BLaER1 (cell line): ENCODE measurements around the gene IFI16.
A peak's percentile ranks its signal among the peaks of the same experiment; 100 is the strongest.

Experiments used
- H3K27ac ChIP-seq: shearing (Covaris generic); formaldehyde crosslinking; 2 replicates; pipeline ENCODE4 v1.8.1; 2022
- H3K27me3 ChIP-seq: shearing (Covaris generic); formaldehyde crosslinking; 2 replicates; pipeline ENCODE4 v1.8.1; 2022
- H3K36me3 ChIP-seq: shearing (Covaris generic); formaldehyde crosslinking; 2 replicates; pipeline ENCODE4 v1.8.1; 2022
- H3K4me1 ChIP-seq: shearing (Covaris generic); formaldehyde crosslinking; 2 replicates; pipeline ENCODE4 v1.8.1; 2022
- H3K4me2 ChIP-seq: shearing (Covaris generic); formaldehyde crosslinking; 2 replicates; pipeline ENCODE4 v1.8.1; 2022
- H3K4me3 ChIP-seq: shearing (Covaris generic); formaldehyde crosslinking; 2 replicates; pipeline ENCODE4 v1.8.1; 2022
- H3K9ac ChIP-seq: shearing (Covaris generic); formaldehyde crosslinking; 2 replicates; pipeline ENCODE4 v1.8.1; 2022
- H3K9me3 ChIP-seq: shearing (Covaris generic); formaldehyde crosslinking; 2 replicates; pipeline ENCODE4 v1.8.1; 2022
- H4K20me1 ChIP-seq: shearing (Covaris generic); formaldehyde crosslinking; 2 replicates; pipeline ENCODE4 v1.8.1; 2022
- Cebpa-rat ChIP-seq: shearing (Covaris generic); IDR thresholded peaks from 2 replicates; pipeline ENCODE4 v1.8.1; 2022

Gene IFI16

DNA sequence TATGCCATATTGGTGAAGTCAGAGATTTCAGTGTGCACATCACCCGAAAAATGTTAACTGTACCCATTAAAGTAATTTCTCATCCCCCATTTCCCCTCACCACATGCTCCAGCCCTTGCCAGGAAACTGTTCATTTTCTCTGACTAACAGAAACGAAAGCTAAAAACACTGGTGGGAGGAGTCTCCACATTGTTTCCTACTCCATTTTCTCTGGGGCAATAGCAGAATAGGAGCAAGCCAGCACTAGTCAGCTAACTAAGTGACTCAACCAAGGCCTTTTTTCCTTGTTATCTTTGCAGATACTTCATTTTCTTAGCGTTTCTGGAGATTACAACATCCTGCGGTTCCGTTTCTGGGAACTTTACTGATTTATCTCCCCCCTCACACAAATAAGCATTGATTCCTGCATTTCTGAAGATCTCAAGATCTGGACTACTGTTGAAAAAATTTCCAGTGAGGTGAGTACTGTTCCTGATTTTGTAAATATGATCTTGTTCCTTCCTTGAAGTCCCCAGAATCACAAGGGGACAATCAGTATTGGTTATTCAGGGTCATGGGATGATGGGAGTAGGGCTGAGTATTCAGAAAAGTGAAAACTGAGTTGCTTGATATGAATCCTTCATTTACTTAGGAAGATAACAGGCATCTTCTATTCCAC lies at the start of gene IFI16:
TSS of gene IFI16 (plus strand) at position 204 of the 658 bp plus-strand sequence. CDS start 4,774 bp downstream, outside the sequence.
- TF ChIP-seq Cebpa-rat = no peak
- peaks cover 55% of the 10 kb centered on the region for H3K4me1 ChIP-seq
- H3K4me3 ChIP-seq = peak within 1 kb of the TSS; percentile 76
- no peaks in the 10 kb centered on the region for H3K27me3 ChIP-seq
- H3K9me3 ChIP-seq = peaks cover 14% of the 10 kb centered on the region
- peak within 1 kb of the TSS; percentile 92 for H3K9ac ChIP-seq
- H4K20me1 ChIP-seq = no peaks in the 10 kb centered on the region
- H3K27ac ChIP-seq = peak within 1 kb of the TSS; percentile 90
- peaks cover 16% of the 10 kb centered on the region for H3K36me3 ChIP-seq
- H3K4me2 ChIP-seq = peak within 1 kb of the TSS; percentile 70

DNA sequence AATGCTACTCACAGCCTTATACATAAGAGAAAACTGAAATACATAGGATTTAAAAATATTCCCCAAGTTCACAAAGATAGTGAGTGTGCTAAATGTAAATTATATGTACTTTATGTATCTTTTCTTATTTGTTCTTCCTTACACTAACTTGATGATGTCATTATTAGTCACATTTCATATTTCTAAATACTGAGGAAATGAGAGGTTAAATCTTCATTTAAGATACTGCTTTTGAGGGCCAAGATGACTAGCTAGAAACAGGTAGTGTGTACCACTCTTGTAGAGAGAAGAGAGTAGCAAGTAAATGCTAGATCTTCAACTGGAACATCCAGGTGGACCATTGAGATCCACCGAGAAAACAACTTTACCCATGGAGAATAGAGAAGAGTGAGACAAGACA lies 48.5 kb upstream of the IFI16 start:
- no peaks in the 10 kb centered on the region for H3K4me1 ChIP-seq
- TF ChIP-seq Cebpa-rat = no peak
- no peak overlapping the region for H3K27ac ChIP-seq
- H3K9ac ChIP-seq = no peak overlapping the region
- no peaks in the 10 kb centered on the region for H4K20me1 ChIP-seq
- H3K4me3 ChIP-seq = no peak overlapping the region
- H3K36me3 ChIP-seq = no peaks in the 10 kb centered on the region
- no peaks in the 10 kb centered on the region for H3K27me3 ChIP-seq
- H3K9me3 ChIP-seq = no peaks in the 10 kb centered on the region
- no peak overlapping the region for H3K4me2 ChIP-seq

DNA sequence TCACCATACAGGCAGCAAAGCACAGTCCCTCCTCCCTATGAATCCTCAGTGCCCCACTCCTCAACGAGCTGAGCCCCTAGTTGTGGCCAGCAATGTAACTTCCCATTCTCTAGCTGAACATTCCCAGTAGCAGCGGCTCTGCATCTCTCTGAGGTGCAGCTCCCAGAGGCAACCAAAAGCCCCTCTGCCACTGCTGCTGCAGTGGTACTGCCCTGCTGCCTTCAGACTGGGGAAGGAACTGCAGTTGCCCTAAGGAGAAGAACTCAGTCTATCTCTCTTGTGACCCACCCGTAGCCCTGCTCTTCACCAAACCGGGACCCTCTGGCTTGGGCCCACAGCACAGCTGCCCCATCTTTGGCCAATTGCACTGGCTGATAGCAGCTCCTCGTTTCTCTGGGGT lies 46.7 kb upstream of the IFI16 start:
- no peak overlapping the region for H3K9ac ChIP-seq
- no peaks in the 10 kb centered on the region for H3K27me3 ChIP-seq

DNA sequence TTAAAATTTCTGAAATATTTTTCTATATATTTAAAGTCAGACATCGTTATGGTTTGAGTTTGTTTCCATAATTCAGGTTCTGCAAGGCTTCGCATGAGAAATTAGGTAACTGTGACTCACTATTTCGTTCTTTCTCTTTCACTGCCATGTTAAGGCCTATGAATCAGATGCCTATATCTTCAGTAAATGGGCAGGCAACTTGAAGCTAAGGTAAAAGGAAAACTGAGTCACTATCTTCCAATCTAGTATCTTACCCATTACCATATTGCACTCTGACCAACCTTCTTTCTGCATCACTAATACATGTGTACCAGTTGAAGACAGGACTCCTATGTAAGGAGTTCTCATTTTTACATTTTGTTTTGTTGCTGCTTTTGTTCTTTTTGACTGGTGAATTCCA lies 40.5 kb upstream of the IFI16 start:
- Histone ChIP-seq H3K4me1 (no peaks in the 10 kb centered on the region), H3K4me3 (no peak overlapping the region), H4K20me1 (no peaks in the 10 kb centered on the region), H3K4me2 (no peak overlapping the region), H3K27ac (no peak overlapping the region), H3K36me3 (no peaks in the 10 kb centered on the region), H3K9me3 (no peaks in the 10 kb centered on the region), H3K27me3 (no peaks in the 10 kb centered on the region), H3K9ac (no peak overlapping the region)
- no peak for TF ChIP-seq Cebpa-rat

More for the DNA sequence above, 46.7 kb upstream of the IFI16 start:
- Histone ChIP-seq H3K4me2 (no peak overlapping the region), H3K36me3 (no peaks in the 10 kb centered on the region), H4K20me1 (no peaks in the 10 kb centered on the region), H3K9me3 (no peaks in the 10 kb centered on the region), H3K4me3 (no peak overlapping the region), H3K4me1 (no peaks in the 10 kb centered on the region), H3K27ac (no peak overlapping the region)
- TF ChIP-seq Cebpa-rat = no peak

DNA sequence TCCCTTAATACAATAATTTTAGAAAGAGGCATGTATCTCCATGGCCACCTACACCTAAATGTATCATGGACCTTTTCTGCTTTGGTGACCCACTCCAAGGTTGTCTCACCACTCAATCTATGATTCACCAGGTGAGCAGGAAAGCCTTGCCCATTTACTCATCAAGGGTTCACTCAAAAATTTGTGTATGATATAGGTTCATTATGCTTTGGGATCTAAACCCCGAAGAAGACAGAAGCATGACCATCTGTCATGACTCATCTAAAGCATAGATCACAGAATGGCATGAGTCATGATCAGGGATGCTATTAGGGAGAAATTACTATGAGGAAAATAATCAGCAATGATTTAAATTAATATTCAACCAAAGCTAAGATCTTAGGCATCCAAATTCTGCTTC lies 39.9 kb upstream of the IFI16 start:
- no peaks in the 10 kb centered on the region for H3K36me3 ChIP-seq
- no peak overlapping the region for H3K27ac ChIP-seq
- H3K9me3 ChIP-seq = no peaks in the 10 kb centered on the region
- TF ChIP-seq Cebpa-rat = no peak
- H4K20me1 ChIP-seq = no peaks in the 10 kb centered on the region
- H3K4me2 ChIP-seq = no peak overlapping the region
- H3K4me1 ChIP-seq = no peaks in the 10 kb centered on the region
- H3K9ac ChIP-seq = no peak overlapping the region
- H3K4me3 ChIP-seq = no peak overlapping the region
- no peaks in the 10 kb centered on the region for H3K27me3 ChIP-seq

DNA sequence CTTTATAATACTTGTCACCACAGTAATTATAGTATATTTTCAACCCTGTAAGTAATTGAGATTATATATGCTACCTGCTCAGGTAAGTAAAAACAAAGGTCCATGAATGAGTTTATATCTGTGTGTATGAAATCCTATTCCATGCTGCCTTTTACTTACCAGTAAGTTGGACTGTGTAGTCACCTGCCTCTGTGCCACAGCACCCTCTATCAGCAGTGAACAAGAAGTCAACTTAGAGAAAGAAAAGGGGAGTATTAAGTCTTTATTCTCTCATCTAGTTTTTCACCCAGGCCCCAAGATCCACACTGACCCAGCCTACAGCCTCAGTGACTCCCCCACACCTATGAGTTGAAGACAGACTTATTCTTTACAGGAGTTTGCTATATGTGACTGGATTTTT lies 36.9 kb upstream of the IFI16 start:
- Histone ChIP-seq H3K4me3 (no peak overlapping the region), H3K9me3 (no peaks in the 10 kb centered on the region), H3K4me1 (no peaks in the 10 kb centered on the region), H3K27ac (no peak overlapping the region), H3K4me2 (no peak overlapping the region), H3K27me3 (no peaks in the 10 kb centered on the region), H4K20me1 (no peaks in the 10 kb centered on the region), H3K36me3 (no peaks in the 10 kb centered on the region), H3K9ac (no peak overlapping the region)
- TF ChIP-seq Cebpa-rat = no peak

DNA sequence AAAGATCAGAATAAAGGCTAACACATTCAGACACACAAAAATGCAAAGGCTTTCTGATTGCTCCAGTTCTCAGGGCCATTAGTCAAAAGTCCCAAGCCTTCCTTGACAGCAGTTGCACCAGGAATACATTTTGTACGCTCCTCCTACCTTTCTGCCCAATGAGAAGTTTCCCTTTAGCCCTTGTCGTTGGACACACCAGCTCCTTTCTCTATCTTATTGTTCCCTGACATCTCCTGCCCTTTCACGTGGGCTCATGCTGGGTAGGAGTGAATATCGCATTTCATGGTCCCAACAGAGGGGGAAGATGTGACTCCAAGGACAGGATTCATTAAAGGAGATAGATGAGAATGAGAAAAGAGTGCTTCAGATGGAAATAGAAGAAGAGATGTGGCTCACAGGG lies 33.5 kb upstream of the IFI16 start:
- Histone ChIP-seq H3K36me3 (no peaks in the 10 kb centered on the region), H3K27me3 (no peaks in the 10 kb centered on the region), H4K20me1 (no peaks in the 10 kb centered on the region), H3K9ac (no peak overlapping the region), H3K27ac (no peak overlapping the region), H3K4me1 (no peaks in the 10 kb centered on the region), H3K9me3 (peaks cover 12% of the 10 kb centered on the region), H3K4me3 (no peak overlapping the region), H3K4me2 (no peak overlapping the region)
- no peak for TF ChIP-seq Cebpa-rat

DNA sequence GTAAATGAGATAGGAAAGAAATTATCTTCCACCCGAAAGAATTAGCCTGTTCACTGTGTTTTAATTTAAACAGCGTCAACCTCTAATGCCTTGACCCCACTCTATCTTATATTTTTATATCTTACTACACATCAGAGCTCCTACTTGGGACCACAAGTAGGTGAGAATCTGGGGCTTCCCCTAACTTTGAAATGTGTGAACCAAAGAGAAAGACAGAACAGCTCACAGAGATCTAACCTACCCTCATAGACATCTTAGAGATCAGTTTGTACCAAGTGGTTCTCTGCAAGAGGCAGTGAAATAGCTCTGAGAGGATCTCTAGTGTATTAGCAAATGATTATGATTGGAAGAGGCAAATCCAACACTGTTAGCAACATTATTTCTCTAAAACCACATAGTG lies 31.0 kb upstream of the IFI16 start:
- no peak for TF ChIP-seq Cebpa-rat
- no peaks in the 10 kb centered on the region for H3K27me3 ChIP-seq
- peaks cover 24% of the 10 kb centered on the region for H3K9me3 ChIP-seq
- H4K20me1 ChIP-seq = no peaks in the 10 kb centered on the region
- H3K36me3 ChIP-seq = no peaks in the 10 kb centered on the region
- H3K9ac ChIP-seq = no peak overlapping the region
- H3K4me2 ChIP-seq = no peak overlapping the region
- H3K4me1 ChIP-seq = no peaks in the 10 kb centered on the region
- H3K27ac ChIP-seq = no peak overlapping the region
- H3K4me3 ChIP-seq = no peak overlapping the region

DNA sequence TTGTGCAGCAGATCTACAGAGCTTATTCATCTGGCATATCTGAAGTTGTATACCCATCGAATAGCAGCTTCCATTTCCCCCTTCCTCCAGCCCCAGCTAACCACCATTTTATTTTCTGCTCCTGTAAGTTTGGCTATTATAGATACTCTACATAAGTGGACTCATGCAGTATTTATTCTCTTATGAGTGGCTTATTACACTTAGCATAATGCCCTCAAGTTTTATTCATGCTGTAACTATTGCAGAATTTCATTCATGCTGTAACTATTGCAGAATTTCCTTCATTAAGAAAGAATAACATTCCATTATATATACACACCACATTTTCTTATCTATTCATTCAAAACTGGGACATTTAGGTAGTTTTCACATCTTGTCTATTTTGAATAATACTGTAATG lies 30.5 kb upstream of the IFI16 start:
- H3K27me3 ChIP-seq = no peaks in the 10 kb centered on the region
- H3K36me3 ChIP-seq = no peaks in the 10 kb centered on the region
- H4K20me1 ChIP-seq = no peaks in the 10 kb centered on the region
- no peak overlapping the region for H3K4me2 ChIP-seq
- H3K4me3 ChIP-seq = no peak overlapping the region
- no peak for TF ChIP-seq Cebpa-rat
- H3K9me3 ChIP-seq = peaks cover 24% of the 10 kb centered on the region
- H3K4me1 ChIP-seq = no peaks in the 10 kb centered on the region
- no peak overlapping the region for H3K27ac ChIP-seq
- H3K9ac ChIP-seq = no peak overlapping the region

DNA sequence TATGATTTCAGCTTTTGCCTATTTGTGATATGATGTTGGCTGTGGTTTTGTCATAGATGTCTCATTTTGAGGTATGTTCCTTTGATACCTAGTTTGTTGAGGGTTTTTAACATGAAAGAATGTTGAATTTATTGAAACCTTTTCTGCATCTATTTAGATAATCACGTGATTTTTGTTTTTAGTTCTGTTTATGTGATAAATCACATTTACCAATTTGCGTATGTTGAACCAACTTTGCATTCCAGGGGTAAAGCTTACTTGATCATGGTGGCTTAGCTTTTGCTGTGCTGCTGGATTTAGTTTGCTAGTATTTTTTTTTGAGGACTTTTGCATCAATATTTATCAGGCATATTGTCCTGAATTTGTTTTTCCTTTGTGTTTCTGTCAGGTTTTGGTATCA lies 26.5 kb upstream of the IFI16 start:
- no peak for TF ChIP-seq Cebpa-rat
- no peaks in the 10 kb centered on the region for H3K27me3 ChIP-seq
- peaks cover 27% of the 10 kb centered on the region for H3K9me3 ChIP-seq
- H3K27ac ChIP-seq = no peak overlapping the region
- H3K4me1 ChIP-seq = no peaks in the 10 kb centered on the region
- H3K9ac ChIP-seq = no peak overlapping the region
- no peak overlapping the region for H3K4me2 ChIP-seq
- H3K4me3 ChIP-seq = no peak overlapping the region
- H3K36me3 ChIP-seq = no peaks in the 10 kb centered on the region
- no peaks in the 10 kb centered on the region for H4K20me1 ChIP-seq

DNA sequence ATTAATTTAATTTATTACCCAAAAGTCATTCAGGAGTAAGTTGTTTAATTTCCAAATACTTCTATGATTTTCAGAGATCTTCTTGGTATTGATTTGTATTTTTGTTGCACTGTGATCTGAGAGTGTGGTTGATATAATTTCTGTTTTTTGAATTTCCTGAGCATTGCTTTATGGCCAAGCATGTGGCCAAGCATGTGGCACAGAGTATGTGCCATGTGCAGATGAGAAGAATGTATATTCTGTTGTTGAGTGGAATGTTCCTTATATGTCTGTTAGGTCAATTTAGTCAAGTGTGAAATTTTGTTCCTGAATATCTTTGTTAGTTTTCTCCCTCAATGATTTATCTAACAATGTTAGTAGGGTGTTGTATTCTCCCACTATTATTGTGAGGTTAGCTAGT lies 25.3 kb upstream of the IFI16 start:
- H3K27me3 ChIP-seq = no peaks in the 10 kb centered on the region
- no peak overlapping the region for H3K27ac ChIP-seq
- no peaks in the 10 kb centered on the region for H4K20me1 ChIP-seq
- no peak overlapping the region for H3K4me2 ChIP-seq
- H3K9ac ChIP-seq = no peak overlapping the region
- no peaks in the 10 kb centered on the region for H3K4me1 ChIP-seq
- H3K36me3 ChIP-seq = no peaks in the 10 kb centered on the region
- TF ChIP-seq Cebpa-rat = no peak
- H3K4me3 ChIP-seq = no peak overlapping the region
- peaks cover 27% of the 10 kb centered on the region for H3K9me3 ChIP-seq
